Activated T-helper 1 cell treated with anti-CD3 and anti-CD28 coated beads, Interleukin-12 subunit alpha, Interleukin-12 subunit beta, Interleukin-2, Interleukin-4 antibody, amounts not matched to agents 30 ng/mL and 10 ng/mL and 1 ng/mL, durations not matched to agents 14 hours and 24 hours and 36 hours (primary cell): ENCODE results near the gene GLCE. TPM values are rescaled to one million over a fixed set of nuclear protein-coding genes. Genes with fewer than 3 reads are reported as not detected.
A peak's percentile ranks its signal among the peaks of the same experiment; 100 is the strongest.

ENCODE experiments used
- DNase-seq: peaks from one replicate; pipeline ENCODE4 v3.0.0; 2021; ENCODE audit warnings: low spot score
- H3K27ac Mint-ChIP-seq: one replicate; pipeline ENCODE4 v1.8.0; 2021; ENCODE audit warnings: mild to moderate bottlenecking, mixed read lengths
- H3K27me3 Mint-ChIP-seq: one replicate; pipeline ENCODE4 v1.8.0; 2022; ENCODE audit warnings: mild to moderate bottlenecking, moderate library complexity, mixed read lengths; ENCODE audit not compliant: insufficient read depth
- H3K36me3 Mint-ChIP-seq: one replicate; pipeline ENCODE4 v1.8.0; 2021; ENCODE audit warnings: low read depth, mixed read lengths
- H3K4me1 Mint-ChIP-seq: one replicate; pipeline ENCODE4 v1.8.0; 2021; ENCODE audit warnings: low read depth, mixed read lengths
- H3K4me3 Mint-ChIP-seq: one replicate; pipeline ENCODE4 v1.8.0; 2021; ENCODE audit warnings: mild to moderate bottlenecking, moderate library complexity, mixed read lengths
- H3K9me3 Mint-ChIP-seq: one replicate; pipeline ENCODE4 v1.8.0; 2021; ENCODE audit warnings: mixed read lengths
- intact Hi-C: fragments of 100-400 bp; cut with micrococcal nuclease; formaldehyde crosslinking; loops from one replicate; pipeline ENCODE4 v1.15.1; 2024
- total RNA-seq: library from RNA; stranded (reverse); gene quantifications from 2 replicates; pipeline ENCODE4 v1.2.3, GENCODE V29; 2022

Gene GLCE
- total RNA-seq, 1 donor from 2014 or later = 2.9 TPM

- H3K27ac Mint-ChIP-seq = peak overlapping the region; percentile 45
- DNase-seq = no peak
These were observed 160.6 kb downstream of the GLCE start for GRCh38 chr15:69320977-69321554.

More at GRCh38 chr15:69320977-69321554, 160.6 kb downstream of the GLCE start:
- intact Hi-C loops = loop anchor here (1.0 kb wide), 2 partner anchors 93 to 161 kb away; partner anchors contain the start of genes GLCE and KIF23
- Mint-ChIP-seq H3K27me3 (peaks cover 24% of the 10 kb centered on the region), H3K36me3 (no peaks in the 10 kb centered on the region), H3K4me1 (peaks cover 12% of the 10 kb centered on the region), H3K4me3 (no peak overlapping the region), H3K9me3 (no peaks in the 10 kb centered on the region)

Other genes with a start within 250 kb of the GLCE start
- 1.2 and 2.4 TPM in 2 replicates for gene SPESP1, start 230.1 kb upstream of the GLCE start, total RNA-seq
- gene NOX5, start 145.9 kb upstream of the GLCE start, total RNA-seq = 0.03 TPM in 1 of 2 replicates, not detected in the other
- gene PAQR5, start 138.3 kb downstream of the GLCE start, total RNA-seq = 0.12 TPM in 1 of 2 replicates, not detected in the other